Cardiac muscle cell (in vitro differentiated cells and primary cell): Measurements from ENCODE around the gene ZXDC. TPM values are rescaled to one million over a fixed set of nuclear protein-coding genes. Genes with fewer than 3 reads are reported as not detected.

ENCODE experiments used
- DNase-seq, 2 donors: peaks; one replicate each; pipeline versions ENCODE4 v3.0.0 to v3.0.0-alpha.2; 2010 to 2017; ENCODE audit warnings: low read depth in 1 of 2, low spot score in 1 of 2
- H3K27ac ChIP-seq: fragments of 200-600 bp; sonication (generic); 2 replicates; pipeline ENCODE4 v1.5.1; 2016
- H3K27me3 ChIP-seq: fragments of 200-600 bp; sonication (generic); 2 replicates; pipeline ENCODE4 v1.6.0; 2016; ENCODE audit warnings: control low read depth
- H3K36me3 ChIP-seq: fragments of 200-600 bp; sonication (generic); 2 replicates; pipeline ENCODE4 v1.5.1; 2016; ENCODE audit warnings: control low read depth
- H3K4me1 ChIP-seq: fragments of 200-600 bp; sonication (generic); 2 replicates; pipeline ENCODE4 v1.8.1; 2017; ENCODE audit warnings: low read depth, mild to moderate bottlenecking, mixed run types
- H3K4me3 ChIP-seq: fragments of 200-600 bp; sonication (generic); 2 replicates; pipeline ENCODE4 v1.5.1; 2016; ENCODE audit warnings: mild to moderate bottlenecking
- H3K9me3 ChIP-seq: fragments of 200-600 bp; sonication (generic); 2 replicates; pipeline ENCODE4 v1.5.1; 2017; ENCODE audit warnings: low read depth, mild to moderate bottlenecking, control low read depth
- CTCF ChIP-seq: IDR thresholded peaks from 2 replicates; pipeline ENCODE4 v1.5.1; 2012; ENCODE audit warnings: low read depth, mild to moderate bottlenecking, low read length
- polyA plus RNA-seq: library from polyadenylated mRNA; unstranded; fragments of >200 nt; fragmentation: Nextera tagmentation; extraction: Ambion mirVana; gene quantifications from 2 replicates; pipeline ENCODE4 v1.2.1, GENCODE V29; 2016
- total RNA-seq: library from RNA; depleted of rRNA; stranded (reverse); fragments of >200 nt; gene quantifications from 2 replicates; pipeline ENCODE4 v1.2.3, GENCODE V29; 2016

Gene ZXDC
- total and polyA plus RNA-seq, 2 experiments from 2014 or later, result 40.4 to 56.3 TPM

DNA sequence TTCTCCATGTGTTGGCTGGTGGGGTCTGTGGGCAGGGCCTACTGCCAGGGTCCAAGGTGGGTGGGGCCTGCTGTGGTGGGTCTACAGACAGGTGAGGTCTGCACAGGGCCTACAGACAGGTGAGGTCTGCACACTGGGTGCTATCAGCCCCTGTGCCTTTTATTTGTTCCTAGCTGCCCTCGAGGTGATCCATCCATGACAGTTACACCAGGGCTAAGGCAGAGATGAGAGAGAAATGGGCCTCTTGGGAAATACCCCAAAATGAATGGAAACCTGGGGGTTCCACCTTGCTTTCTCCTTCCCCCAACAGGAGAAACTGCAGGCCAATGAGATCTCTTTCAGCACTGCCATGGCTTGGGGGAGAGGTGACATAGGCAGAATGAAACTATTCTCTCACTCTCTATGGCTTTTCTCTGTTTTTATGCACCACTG lies 44.6 kb downstream of the ZXDC start:
- Histone ChIP-seq H3K27me3 (no peaks in the 10 kb centered on the region), H3K4me1 (no peaks in the 10 kb centered on the region), H3K9me3 (no peaks in the 10 kb centered on the region), H3K4me3 (no peak overlapping the region), H3K36me3 (no peaks in the 10 kb centered on the region), H3K27ac (no peak overlapping the region)
- TF ChIP-seq CTCF, result no peak
- no peak for DNase-seq

GRCh38 chr3:126424751-126425150 lies 50.9 kb downstream of the ZXDC start:
- Histone ChIP-seq H3K4me3 (no peak overlapping the region), H3K27me3 (no peaks in the 10 kb centered on the region), H3K36me3 (no peaks in the 10 kb centered on the region), H3K27ac (no peak overlapping the region), H3K9me3 (no peaks in the 10 kb centered on the region), H3K4me1 (no peaks in the 10 kb centered on the region)
- TF ChIP-seq CTCF, result no peak
- DNase-seq, result no peak

DNA sequence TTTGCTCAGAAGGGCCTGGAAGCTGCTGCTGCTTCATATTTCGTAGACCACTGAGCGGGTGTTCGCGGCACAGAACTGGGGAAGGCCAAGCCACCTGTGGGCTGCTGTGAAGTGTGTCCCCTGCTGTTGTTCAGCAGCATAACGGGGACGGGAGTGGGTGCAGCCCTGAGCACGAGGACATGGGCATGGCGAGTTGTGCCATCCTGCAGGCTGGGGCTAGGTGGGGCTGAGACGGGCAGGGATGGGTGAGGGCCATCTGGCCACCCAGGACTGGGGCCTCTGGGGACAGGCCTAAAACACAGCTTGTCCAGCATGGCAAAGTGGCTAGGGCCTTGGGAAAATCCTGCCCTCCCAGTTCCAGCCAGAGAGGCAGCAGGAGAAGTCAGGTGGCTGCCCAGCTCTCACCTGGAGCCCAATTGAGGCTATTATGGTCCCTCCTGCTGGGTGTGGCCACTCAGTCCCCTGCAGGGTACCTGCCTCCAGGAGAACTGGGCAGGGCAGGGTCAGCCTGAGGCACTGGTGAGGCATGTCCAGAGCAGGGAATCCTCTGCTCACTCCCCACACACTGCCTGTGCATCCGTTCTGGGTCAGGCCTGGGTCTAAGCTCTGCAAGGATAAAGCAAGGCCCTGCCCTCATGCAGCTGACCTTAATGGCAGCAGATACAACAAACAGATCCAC lies 51.5 kb downstream of the ZXDC start:
- no peak for TF ChIP-seq CTCF

GRCh38 chr3:126423191-126424038 lies 52.3 kb downstream of the ZXDC start:
- no peaks in the 10 kb centered on the region for H3K27me3 ChIP-seq
- TF ChIP-seq CTCF, result no peak
- no peak overlapping the region for H3K4me3 ChIP-seq

More for the DNA sequence above, 51.5 kb downstream of the ZXDC start:
- no peaks in the 10 kb centered on the region for H3K9me3 ChIP-seq
- H3K27ac ChIP-seq, result no peak overlapping the region
- no peaks in the 10 kb centered on the region for H3K27me3 ChIP-seq
- H3K36me3 ChIP-seq, result no peaks in the 10 kb centered on the region
- no peak for DNase-seq
- H3K4me3 ChIP-seq, result no peak overlapping the region
- no peaks in the 10 kb centered on the region for H3K4me1 ChIP-seq

GRCh38 chr3:126422571-126423091 lies 53.1 kb downstream of the ZXDC start:
- no peak overlapping the region for H3K27ac ChIP-seq
- no peak for TF ChIP-seq CTCF

More at GRCh38 chr3:126423191-126424038, 52.3 kb downstream of the ZXDC start:
- no peaks in the 10 kb centered on the region for H3K36me3 ChIP-seq
- no peaks in the 10 kb centered on the region for H3K9me3 ChIP-seq
- no peak for DNase-seq
- no peaks in the 10 kb centered on the region for H3K4me1 ChIP-seq
- H3K27ac ChIP-seq, result no peak overlapping the region

More at GRCh38 chr3:126422571-126423091, 53.1 kb downstream of the ZXDC start:
- no peak for DNase-seq
- H3K27me3 ChIP-seq, result no peaks in the 10 kb centered on the region
- no peak overlapping the region for H3K4me3 ChIP-seq
- H3K9me3 ChIP-seq, result no peaks in the 10 kb centered on the region
- no peaks in the 10 kb centered on the region for H3K36me3 ChIP-seq
- H3K4me1 ChIP-seq, result no peaks in the 10 kb centered on the region
